Keratinocyte (primary cell): ENCODE results near the gene CRK.

Experiments
- CTCF ChIP-seq, 3 experiments: IDR thresholded peaks in 1 of 3; conservative IDR thresholded peaks in 1 of 3; optimal IDR thresholded peaks in 1 of 3; 2 replicates in 2 of 3; 3 replicates in 1 of 3; pipeline versions ENCODE3 to v1.5.1; 2011; ENCODE audit warnings: low read length in 3 of 3, mild to moderate bottlenecking in 3 of 3, moderate library complexity in 2 of 3, control low read depth in 1 of 3, inconsistent platforms in 1 of 3; ENCODE audit not compliant: insufficient read depth in 2 of 3; ENCODE audit errors: extremely low read depth in 1 of 3
- EZH2 ChIP-seq: IDR thresholded peaks from one replicate; pipeline ENCODE4 v1.6.1; 2012; ENCODE audit warnings: inconsistent platforms, mild to moderate bottlenecking, low read length, moderate library complexity

- TF ChIP-seq CTCF (optimal IDR thresholded peaks at IDR 0.05 in 1 of 3, IDR thresholded peaks at IDR 0.05 in 1 of 3, conservative IDR thresholded peaks at IDR 0.05 in 1 of 3; ENCODE audit: extremely low read depth in 1 of 3, insufficient read depth in 2 of 3, low read length in 3 of 3): no peak
- TF ChIP-seq EZH2: no peak
Observed at GRCh38 chr17:1473841-1474240, 17.8 kb upstream of the CRK start.
